HepG2 (cell line): ENCODE measurements around the gene NSMCE1. TPM values are rescaled to one million over a fixed set of nuclear protein-coding genes. Genes with fewer than 3 reads are reported as not detected.
A peak's percentile ranks its signal among the peaks of the same experiment; 100 is the strongest.

Experiments used
- BCL3 ChIP-seq: sonication (generic); formaldehyde crosslinking; IDR thresholded peaks from 2 replicates; pipeline ENCODE4 v1.5.1; 2020; ENCODE audit warnings: mild to moderate bottlenecking, missing genetic modification reagents, moderate library complexity
- CCDC6 ChIP-seq: sonication (generic); formaldehyde crosslinking; IDR thresholded peaks from 2 replicates; pipeline ENCODE4 v1.8.1; 2022; ENCODE audit warnings: mild to moderate bottlenecking, missing genetic modification reagents, moderate library complexity
- CEBPZ ChIP-seq: IDR thresholded peaks from 2 replicates; pipeline ENCODE4 v1.6.1; 2012; ENCODE audit warnings: low read length, improper control_type of control experiment
- DDIT3 ChIP-seq: sonication (generic); formaldehyde crosslinking; IDR thresholded peaks from 2 replicates; pipeline ENCODE4 v1.4.0; 2020; ENCODE audit warnings: mild to moderate bottlenecking, missing genetic modification reagents
- ETV5 ChIP-seq: IDR thresholded peaks from 2 replicates; pipeline ENCODE4 v1.6.1; 2018; ENCODE audit warnings: missing biosample characterization, missing genetic modification reagents, inconsistent platforms, borderline replicate concordance
- GMEB2 ChIP-seq: IDR thresholded peaks from 2 replicates; pipeline ENCODE4 v1.6.1; 2016; ENCODE audit warnings: missing biosample characterization, missing genetic modification reagents, low read depth
- KAT2B ChIP-seq: fragments of 150-350 bp; IDR thresholded peaks from 2 replicates; pipeline ENCODE4 v1.6.1; 2014; ENCODE audit warnings: low read depth, low read length, borderline replicate concordance
- MATR3 ChIP-seq: sonication (generic); formaldehyde crosslinking; IDR thresholded peaks from 2 replicates; pipeline ENCODE4 v1.4.0; 2020; ENCODE audit warnings: missing genetic modification reagents
- NFIC ChIP-seq: IDR thresholded peaks from 2 replicates; pipeline ENCODE4 v1.6.1; 2012; ENCODE audit warnings: mild to moderate bottlenecking, low read length, inconsistent platforms
- ONECUT2 ChIP-seq: sonication (generic); formaldehyde crosslinking; IDR thresholded peaks from 2 replicates; pipeline ENCODE4 v1.4.0; 2020; ENCODE audit warnings: missing genetic modification reagents
- STAT6 ChIP-seq: sonication (generic); formaldehyde crosslinking; IDR thresholded peaks from 2 replicates; pipeline ENCODE4 v1.4.0; 2020; ENCODE audit warnings: missing genetic modification reagents, mild to moderate bottlenecking, borderline replicate concordance
- TFDP1 ChIP-seq: IDR thresholded peaks from 2 replicates; pipeline ENCODE4 v1.6.1; 2016; ENCODE audit warnings: missing compliant biosample characterization, missing genetic modification reagents, borderline replicate concordance
- ZMYM3 ChIP-seq: sonication (generic); formaldehyde crosslinking; IDR thresholded peaks from 2 replicates; pipeline ENCODE4 v1.5.1; 2020; ENCODE audit warnings: mild to moderate bottlenecking, missing genetic modification reagents
- ZNF10 ChIP-seq: sonication (generic); formaldehyde crosslinking; IDR thresholded peaks from 2 replicates; pipeline ENCODE4 v1.4.0; 2020; ENCODE audit warnings: mild to moderate bottlenecking, low read depth, missing genetic modification reagents, borderline replicate concordance
- ZNF34 ChIP-seq: sonication (generic); formaldehyde crosslinking; IDR thresholded peaks from 2 replicates; pipeline ENCODE4 v1.4.0; 2020; ENCODE audit warnings: mild to moderate bottlenecking, missing genetic modification reagents, borderline replicate concordance
- ZNF547 ChIP-seq: sonication (generic); formaldehyde crosslinking; IDR thresholded peaks from 2 replicates; pipeline ENCODE4 v1.5.1; 2020; ENCODE audit warnings: mild to moderate bottlenecking, missing genetic modification reagents
- ZNF878 ChIP-seq: sonication (generic); formaldehyde crosslinking; IDR thresholded peaks from 2 replicates; pipeline ENCODE4 v1.8.1; 2023; ENCODE audit warnings: mild to moderate bottlenecking, missing genetic modification reagents, moderate library complexity
- polyA plus RNA-seq, 8 experiments: library from polyadenylated mRNA; depleted of rRNA in 3 of 8; stranded (reverse) in 7 of 8; unstranded in 1 of 8; fragments of >200 nt; fragmentation: Illumina TruSeq in 4 of 8; extraction: Trizol in 4 of 8; gene quantifications; 2 replicates each; pipeline versions ENCODE4 v1.2.1 to v1.2.3, GENCODE V29; 2011 to 2016; ENCODE audit warnings: low read depth in 4 of 8, missing spikeins in 1 of 8, mixed read lengths in 1 of 8; ENCODE audit not compliant: insufficient read depth in 1 of 8
- total RNA-seq, 5 experiments: library from RNA; depleted of rRNA; stranded (reverse); fragments of >200 nt; fragmentation: Illumina TruSeq; extraction: Trizol; gene quantifications; 2 replicates each; pipeline ENCODE4 v1.2.3, GENCODE V29; 2016; ENCODE audit warnings: low read depth in 1 of 5

The NSMCE1 gene
- total and polyA plus RNA-seq, 2 of the 13 experiments (the other 11 are each of a cell fraction or from before 2014, with no cell fraction given) = 42.7 to 52.9 TPM

GRCh38 chr16:27214084-27214961, 54.2 kb downstream of the NSMCE1 start (continued):
- TF ChIP-seq TFDP1 (CRISPR knock-in tag) (peak; percentile 39; the same call in 1 of the 2 replicates), KAT2B (no peak), ZNF10 (no peak), BCL3 (CRISPR knock-in tag) (no peak), CEBPZ (no peak), ZMYM3 (CRISPR knock-in tag) (peak; percentile 86), ZNF547 (CRISPR knock-in tag) (peak; percentile 69; the same call in 1 of the 2 replicates), NFIC (no peak), GMEB2 (no peak), ZNF878 (CRISPR knock-in tag) (no peak), ONECUT2 (CRISPR knock-in tag) (no peak), DDIT3 (no peak), ETV5 (CRISPR knock-in tag) (no peak), STAT6 (CRISPR knock-in tag) (peak; percentile 58; the same call in 1 of the 2 replicates), ZNF34 (CRISPR knock-in tag) (no peak), CCDC6 (CRISPR knock-in tag) (no peak), MATR3 (no peak)
